A549 (cell line): ENCODE measurements around the gene GRIK1.

Experiments
- CEBPB ChIP-seq, 2 experiments: fragments of >200 bp in 1 of 2; sonication (Bioruptor Twin) in 1 of 2; formaldehyde crosslinking in 1 of 2; IDR thresholded peaks; 2 replicates each; pipeline ENCODE4 v1.6.1; 2012 to 2016
- CHD2 ChIP-seq: fragments of 150-350 bp; IDR thresholded peaks from 2 replicates; pipeline ENCODE4 v1.6.1; 2014; ENCODE audit warnings: low read length; ENCODE audit not compliant: partially characterized antibody
- CTCF ChIP-seq: fragments of >200 bp; sonication (Bioruptor Twin); formaldehyde crosslinking; IDR thresholded peaks from 3 replicates; pipeline ENCODE4 v1.5.1; 2016
- EP300 ChIP-seq, 2 experiments: fragments of >200 bp; sonication (Bioruptor Twin); formaldehyde crosslinking; IDR thresholded peaks; 2 replicates in 1 of 2; 3 replicates in 1 of 2; pipeline ENCODE4 v1.6.1; 2016 to 2017
- HOXB5 ChIP-seq: fragments of 250-450 bp; sonication (Bioruptor Pico); IDR thresholded peaks from 2 replicates; pipeline ENCODE4 v1.5.0; 2020; ENCODE audit warnings: mild to moderate bottlenecking, moderate library complexity
- JUN ChIP-seq, 2 experiments: fragments of >200 bp; sonication (Bioruptor Twin); formaldehyde crosslinking; IDR thresholded peaks; 2 replicates in 1 of 2; 3 replicates in 1 of 2; pipeline ENCODE4 v1.6.1; 2016 to 2017
- MAX ChIP-seq: IDR thresholded peaks from 2 replicates; pipeline ENCODE4 v1.6.1; 2012
- NFE2L2 ChIP-seq: fragments of 150-350 bp; conservative IDR thresholded peaks from 2 replicates; pipeline ENCODE4 v1.6.1; 2014; ENCODE audit warnings: low read length
- POLR2A ChIP-seq: IDR thresholded peaks from 2 replicates; pipeline ENCODE4 v1.6.1; 2012; ENCODE audit warnings: mild to moderate bottlenecking, low read length
- RAD21 ChIP-seq, 2 experiments: fragments of >200 bp in 1 of 2; sonication (Bioruptor Twin) in 1 of 2; formaldehyde crosslinking in 1 of 2; IDR thresholded peaks in 1 of 2; conservative IDR thresholded peaks in 1 of 2; 2 replicates in 1 of 2; 3 replicates in 1 of 2; pipeline ENCODE4 v1.6.1; 2012 to 2018; ENCODE audit warnings: inconsistent platforms in 1 of 2
- RCOR1 ChIP-seq: fragments of 150-350 bp; IDR thresholded peaks from 2 replicates; pipeline ENCODE4 v1.6.1; 2014; ENCODE audit warnings: antibody characterized with exemption, low read length, low read depth
- REST ChIP-seq: fragments of 200-600 bp; sonication (generic); IDR thresholded peaks from 2 replicates; pipeline ENCODE4 v1.6.1; 2016; ENCODE audit warnings: antibody characterized with exemption, mild to moderate bottlenecking, moderate library complexity
- TP53 ChIP-seq: fragments of 250-450 bp; sonication (Bioruptor Pico); IDR thresholded peaks from 2 replicates; pipeline ENCODE4 v1.5.0; 2021; ENCODE audit warnings: mild to moderate bottlenecking, moderate library complexity
- ZFP36 ChIP-seq: fragments of 450-650 bp; IDR thresholded peaks from 2 replicates; pipeline ENCODE4 v1.6.1; 2014; ENCODE audit warnings: borderline replicate concordance; ENCODE audit not compliant: partially characterized antibody

- TF ChIP-seq CHD2 (no peak), POLR2A (no peak), CTCF (no peak), REST (no peak), MAX (no peak), RCOR1 (no peak), HOXB5 (CRISPR knock-in tag) (no peak), TP53 (CRISPR knock-in tag) (no peak), NFE2L2 (no peak), EP300 (IDR thresholded peaks at IDR 0.05) (no peak), JUN (IDR thresholded peaks at IDR 0.05) (no peak), RAD21 (conservative IDR thresholded peaks at IDR 0.05 in 1 of 2, IDR thresholded peaks at IDR 0.05 in 1 of 2) (no peak), CEBPB (IDR thresholded peaks at IDR 0.05) (no peak), ZFP36 (no peak)
These were observed 305.4 kb downstream of the GRIK1 start for GRCh38 chr21:29634418-29634817.
